SK-N-SH treated with all-trans-retinoic acid at 6 μM for 48 hours (cell line): ENCODE results near the gene TNFRSF1B.

Experiments used
- ARNTL ChIP-seq: fragments of 450-650 bp; formaldehyde crosslinking; IDR thresholded peaks from 2 replicates; pipeline ENCODE4 v1.5.0; 2020; ENCODE audit warnings: low read depth, mild to moderate bottlenecking, moderate library complexity, borderline replicate concordance
- BACH2 ChIP-seq: fragments of 250-450 bp; sonication (Bioruptor Pico); IDR thresholded peaks from 2 replicates; pipeline ENCODE4 v1.9.0; 2021; ENCODE audit warnings: mild to moderate bottlenecking, borderline replicate concordance
- CSDC2 ChIP-seq: fragments of 250-450 bp; sonication (Bioruptor Pico); IDR thresholded peaks from 2 replicates; pipeline ENCODE4 v1.5.0; 2020; ENCODE audit warnings: mild to moderate bottlenecking, moderate library complexity
- ESRRG ChIP-seq: fragments of 250-450 bp; sonication (Bioruptor Pico); IDR thresholded peaks from 2 replicates; pipeline ENCODE4 v1.6.1; 2021; ENCODE audit warnings: mild to moderate bottlenecking
- GLIS3 ChIP-seq: fragments of 250-450 bp; sonication (Bioruptor Pico); IDR thresholded peaks from 2 replicates; pipeline ENCODE4 v1.5.0; 2020; ENCODE audit warnings: mild to moderate bottlenecking, moderate library complexity
- TCF4 ChIP-seq: fragments of 250-450 bp; sonication (Bioruptor Pico); IDR thresholded peaks from 2 replicates; pipeline ENCODE4 v1.8.0; 2021; ENCODE audit warnings: mild to moderate bottlenecking, moderate library complexity, borderline replicate concordance
- ZFP3 ChIP-seq: fragments of 250-450 bp; sonication (Bioruptor Pico); IDR thresholded peaks from 2 replicates; pipeline ENCODE4 v1.5.0; 2020; ENCODE audit warnings: mild to moderate bottlenecking, moderate library complexity
- ZNF565 ChIP-seq: fragments of 450-650 bp; formaldehyde crosslinking; conservative IDR thresholded peaks from 2 replicates; pipeline ENCODE4 v1.5.0; 2020; ENCODE audit warnings: low read depth, mild to moderate bottlenecking, moderate library complexity
- ZNF70 ChIP-seq: fragments of 450-650 bp; formaldehyde crosslinking; IDR thresholded peaks from 2 replicates; pipeline ENCODE4 v1.5.0; 2020; ENCODE audit warnings: mild to moderate bottlenecking, moderate library complexity
- ZNF8 ChIP-seq: fragments of 450-650 bp; formaldehyde crosslinking; IDR thresholded peaks from 2 replicates; pipeline ENCODE4 v1.5.0; 2020; ENCODE audit warnings: mild to moderate bottlenecking, moderate library complexity
- TF ChIP-seq, protein P1 (sequence below): fragments of 250-450 bp; sonication (Bioruptor Pico); IDR thresholded peaks from 2 replicates; pipeline ENCODE4 v1.8.0; 2020; ENCODE audit warnings: mild to moderate bottlenecking, moderate library complexity, borderline replicate concordance
- TF ChIP-seq, protein P2 (sequence below): fragments of 250-450 bp; sonication (Bioruptor Pico); IDR thresholded peaks from 2 replicates; pipeline ENCODE4 v1.8.0; 2021; ENCODE audit warnings: low read depth, mild to moderate bottlenecking, moderate library complexity, borderline replicate concordance
- TF ChIP-seq, protein P3 (sequence below): fragments of 250-450 bp; sonication (Bioruptor Pico); IDR thresholded peaks from 2 replicates; pipeline ENCODE4 v1.5.0; 2020; ENCODE audit warnings: mild to moderate bottlenecking, moderate library complexity
- TF ChIP-seq, protein P4 (sequence below): fragments of 250-450 bp; sonication (Bioruptor Pico); IDR thresholded peaks from 2 replicates; pipeline ENCODE4 v1.5.1; 2020; ENCODE audit warnings: low read depth, mild to moderate bottlenecking, moderate library complexity

DNA sequence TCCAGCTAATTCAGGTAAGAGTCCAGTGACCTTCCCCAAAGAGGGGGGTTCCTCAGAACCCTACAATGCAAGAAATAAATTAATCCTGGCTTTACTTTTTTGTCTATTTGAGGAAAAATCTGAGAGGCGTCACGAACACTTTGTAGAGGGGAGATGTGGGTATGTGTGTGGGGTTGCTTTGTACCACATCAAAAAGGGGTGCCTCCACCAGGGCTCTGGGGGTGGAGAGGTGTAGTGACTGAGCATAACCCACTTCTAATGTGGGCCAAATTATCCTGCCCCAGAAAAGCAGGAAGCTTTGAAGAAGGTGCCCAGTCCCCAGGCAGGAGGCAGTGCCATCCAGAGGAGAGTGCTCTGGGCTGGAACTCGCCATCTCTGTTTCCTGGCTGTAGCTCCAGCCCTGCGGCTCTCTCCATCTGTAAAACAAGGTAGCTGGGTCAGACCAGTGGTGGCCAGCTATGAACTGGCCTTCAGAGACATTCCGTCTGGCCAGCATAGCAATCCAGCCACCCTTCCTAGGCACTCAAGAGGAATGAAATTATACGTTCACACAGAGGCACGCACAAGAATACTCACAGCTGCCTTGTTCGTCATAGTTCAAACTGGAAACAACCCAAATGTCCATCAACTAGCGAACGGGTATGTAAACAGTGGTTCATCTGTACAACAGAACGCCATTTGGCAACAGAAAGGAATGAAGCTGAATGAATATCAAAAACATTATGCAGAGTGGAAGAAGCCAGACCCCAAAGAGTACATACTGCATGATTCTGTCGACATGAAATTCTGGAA, 45.4 kb upstream of the TNFRSF1B start:
- TF ChIP-seq, protein P1, sequence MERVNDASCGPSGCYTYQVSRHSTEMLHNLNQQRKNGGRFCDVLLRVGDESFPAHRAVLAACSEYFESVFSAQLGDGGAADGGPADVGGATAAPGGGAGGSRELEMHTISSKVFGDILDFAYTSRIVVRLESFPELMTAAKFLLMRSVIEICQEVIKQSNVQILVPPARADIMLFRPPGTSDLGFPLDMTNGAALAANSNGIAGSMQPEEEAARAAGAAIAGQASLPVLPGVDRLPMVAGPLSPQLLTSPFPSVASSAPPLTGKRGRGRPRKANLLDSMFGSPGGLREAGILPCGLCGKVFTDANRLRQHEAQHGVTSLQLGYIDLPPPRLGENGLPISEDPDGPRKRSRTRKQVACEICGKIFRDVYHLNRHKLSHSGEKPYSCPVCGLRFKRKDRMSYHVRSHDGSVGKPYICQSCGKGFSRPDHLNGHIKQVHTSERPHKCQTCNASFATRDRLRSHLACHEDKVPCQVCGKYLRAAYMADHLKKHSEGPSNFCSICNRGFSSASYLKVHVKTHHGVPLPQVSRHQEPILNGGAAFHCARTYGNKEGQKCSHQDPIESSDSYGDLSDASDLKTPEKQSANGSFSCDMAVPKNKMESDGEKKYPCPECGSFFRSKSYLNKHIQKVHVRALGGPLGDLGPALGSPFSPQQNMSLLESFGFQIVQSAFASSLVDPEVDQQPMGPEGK (CRISPR knock-in tag), result no peak
- TF ChIP-seq GLIS3 (CRISPR knock-in tag) (no peak), ARNTL (CRISPR knock-in tag) (no peak), ZNF565 (no peak), BACH2 (CRISPR knock-in tag) (no peak), TCF4 (no peak), ESRRG (CRISPR knock-in tag) (no peak), CSDC2 (CRISPR knock-in tag) (no peak), ZFP3 (CRISPR knock-in tag) (no peak), ZNF70 (CRISPR knock-in tag) (no peak), ZNF8 (CRISPR knock-in tag) (no peak)
- TF ChIP-seq, protein P2, sequence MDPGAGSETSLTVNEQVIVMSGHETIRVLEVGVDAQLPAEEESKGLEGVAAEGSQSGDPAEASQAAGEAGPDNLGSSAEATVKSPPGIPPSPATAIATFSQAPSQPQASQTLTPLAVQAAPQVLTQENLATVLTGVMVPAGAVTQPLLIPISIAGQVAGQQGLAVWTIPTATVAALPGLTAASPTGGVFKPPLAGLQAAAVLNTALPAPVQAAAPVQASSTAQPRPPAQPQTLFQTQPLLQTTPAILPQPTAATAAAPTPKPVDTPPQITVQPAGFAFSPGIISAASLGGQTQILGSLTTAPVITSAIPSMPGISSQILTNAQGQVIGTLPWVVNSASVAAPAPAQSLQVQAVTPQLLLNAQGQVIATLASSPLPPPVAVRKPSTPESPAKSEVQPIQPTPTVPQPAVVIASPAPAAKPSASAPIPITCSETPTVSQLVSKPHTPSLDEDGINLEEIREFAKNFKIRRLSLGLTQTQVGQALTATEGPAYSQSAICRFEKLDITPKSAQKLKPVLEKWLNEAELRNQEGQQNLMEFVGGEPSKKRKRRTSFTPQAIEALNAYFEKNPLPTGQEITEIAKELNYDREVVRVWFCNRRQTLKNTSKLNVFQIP (CRISPR knock-in tag), result no peak
- TF ChIP-seq, protein P3, sequence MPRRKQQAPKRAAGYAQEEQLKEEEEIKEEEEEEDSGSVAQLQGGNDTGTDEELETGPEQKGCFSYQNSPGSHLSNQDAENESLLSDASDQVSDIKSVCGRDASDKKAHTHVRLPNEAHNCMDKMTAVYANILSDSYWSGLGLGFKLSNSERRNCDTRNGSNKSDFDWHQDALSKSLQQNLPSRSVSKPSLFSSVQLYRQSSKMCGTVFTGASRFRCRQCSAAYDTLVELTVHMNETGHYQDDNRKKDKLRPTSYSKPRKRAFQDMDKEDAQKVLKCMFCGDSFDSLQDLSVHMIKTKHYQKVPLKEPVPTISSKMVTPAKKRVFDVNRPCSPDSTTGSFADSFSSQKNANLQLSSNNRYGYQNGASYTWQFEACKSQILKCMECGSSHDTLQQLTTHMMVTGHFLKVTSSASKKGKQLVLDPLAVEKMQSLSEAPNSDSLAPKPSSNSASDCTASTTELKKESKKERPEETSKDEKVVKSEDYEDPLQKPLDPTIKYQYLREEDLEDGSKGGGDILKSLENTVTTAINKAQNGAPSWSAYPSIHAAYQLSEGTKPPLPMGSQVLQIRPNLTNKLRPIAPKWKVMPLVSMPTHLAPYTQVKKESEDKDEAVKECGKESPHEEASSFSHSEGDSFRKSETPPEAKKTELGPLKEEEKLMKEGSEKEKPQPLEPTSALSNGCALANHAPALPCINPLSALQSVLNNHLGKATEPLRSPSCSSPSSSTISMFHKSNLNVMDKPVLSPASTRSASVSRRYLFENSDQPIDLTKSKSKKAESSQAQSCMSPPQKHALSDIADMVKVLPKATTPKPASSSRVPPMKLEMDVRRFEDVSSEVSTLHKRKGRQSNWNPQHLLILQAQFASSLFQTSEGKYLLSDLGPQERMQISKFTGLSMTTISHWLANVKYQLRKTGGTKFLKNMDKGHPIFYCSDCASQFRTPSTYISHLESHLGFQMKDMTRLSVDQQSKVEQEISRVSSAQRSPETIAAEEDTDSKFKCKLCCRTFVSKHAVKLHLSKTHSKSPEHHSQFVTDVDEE, result no peak
- TF ChIP-seq, protein P4, sequence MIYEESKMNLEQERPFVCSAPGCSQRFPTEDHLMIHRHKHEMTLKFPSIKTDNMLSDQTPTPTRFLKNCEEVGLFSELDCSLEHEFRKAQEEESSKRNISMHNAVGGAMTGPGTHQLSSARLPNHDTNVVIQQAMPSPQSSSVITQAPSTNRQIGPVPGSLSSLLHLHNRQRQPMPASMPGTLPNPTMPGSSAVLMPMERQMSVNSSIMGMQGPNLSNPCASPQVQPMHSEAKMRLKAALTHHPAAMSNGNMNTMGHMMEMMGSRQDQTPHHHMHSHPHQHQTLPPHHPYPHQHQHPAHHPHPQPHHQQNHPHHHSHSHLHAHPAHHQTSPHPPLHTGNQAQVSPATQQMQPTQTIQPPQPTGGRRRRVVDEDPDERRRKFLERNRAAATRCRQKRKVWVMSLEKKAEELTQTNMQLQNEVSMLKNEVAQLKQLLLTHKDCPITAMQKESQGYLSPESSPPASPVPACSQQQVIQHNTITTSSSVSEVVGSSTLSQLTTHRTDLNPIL (CRISPR knock-in tag), result no peak
